KBM-7 (cell line): ENCODE results near the gene UBE2E1.
A peak's percentile ranks its signal among the peaks of the same experiment; 100 is the strongest.
"Not testable (repeated sequence)": the region's sequence is repeated elsewhere in the genome, so short reads cannot be mapped to it uniquely, and the experiment has no call there.

Source experiments
- DNase-seq: peaks from one replicate; pipeline ENCODE4 v3.0.0-alpha.2; 2015
- in situ Hi-C: fragments of 300-500 bp; cut with MboI; formaldehyde crosslinking; loops from 2 replicates; pipeline ENCODE4 v1.14.3; 2020; ENCODE audit warnings: low sequenced_read_pairs, low pct_unique_long_range_greater_than_20kb, mixed read lengths

The UBE2E1 gene

DNA sequence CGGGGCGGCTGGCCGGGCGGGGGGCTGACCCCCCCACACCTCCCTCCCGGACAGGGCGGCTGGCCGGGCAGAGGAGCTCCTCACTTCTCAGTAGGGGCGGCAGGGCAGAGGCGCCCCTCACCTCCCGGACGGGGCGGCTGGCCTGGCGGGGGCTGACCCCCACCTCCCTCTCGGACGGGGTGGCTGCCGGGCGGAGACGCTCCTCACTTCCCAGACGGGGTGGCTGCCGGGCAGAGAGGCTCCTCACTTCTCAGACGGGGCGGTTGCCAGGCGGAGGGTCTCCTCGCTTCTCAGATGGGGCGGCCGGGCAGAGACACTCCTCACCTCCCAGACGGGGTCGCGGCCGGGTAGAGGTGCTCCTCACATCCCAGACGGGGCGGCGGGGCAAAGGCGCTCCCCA lies 65.6 kb downstream of the UBE2E1 start:
- DNase-seq, in situ Hi-C loops: not testable (repeated sequence)

GRCh38 chr3:23872330-23872729 lies 66.6 kb downstream of the UBE2E1 start:
- DNase-seq, result no peak
- in situ Hi-C loops, result no loop called here

DNA sequence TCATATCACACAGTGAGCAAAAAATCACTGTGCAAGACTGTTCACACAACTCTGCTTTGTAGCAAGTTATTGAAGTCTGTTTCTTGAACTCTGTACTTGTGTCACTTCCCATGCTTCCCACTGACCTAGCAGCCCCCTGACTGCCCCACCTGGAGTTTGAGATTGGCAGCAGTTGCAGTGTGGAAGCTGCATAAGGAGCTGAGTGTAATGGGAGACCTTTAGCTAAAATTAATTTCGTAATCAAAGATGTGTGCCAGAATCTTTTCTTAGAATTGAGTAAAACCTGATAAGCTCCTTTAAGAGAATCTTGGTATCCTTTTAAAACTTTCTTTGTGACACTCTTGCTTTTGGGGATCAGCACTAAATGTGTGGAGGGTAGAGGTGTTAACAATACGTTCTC lies 68.2 kb downstream of the UBE2E1 start:
- DNase-seq, result no peak
- in situ Hi-C loops, result no loop called here

DNA sequence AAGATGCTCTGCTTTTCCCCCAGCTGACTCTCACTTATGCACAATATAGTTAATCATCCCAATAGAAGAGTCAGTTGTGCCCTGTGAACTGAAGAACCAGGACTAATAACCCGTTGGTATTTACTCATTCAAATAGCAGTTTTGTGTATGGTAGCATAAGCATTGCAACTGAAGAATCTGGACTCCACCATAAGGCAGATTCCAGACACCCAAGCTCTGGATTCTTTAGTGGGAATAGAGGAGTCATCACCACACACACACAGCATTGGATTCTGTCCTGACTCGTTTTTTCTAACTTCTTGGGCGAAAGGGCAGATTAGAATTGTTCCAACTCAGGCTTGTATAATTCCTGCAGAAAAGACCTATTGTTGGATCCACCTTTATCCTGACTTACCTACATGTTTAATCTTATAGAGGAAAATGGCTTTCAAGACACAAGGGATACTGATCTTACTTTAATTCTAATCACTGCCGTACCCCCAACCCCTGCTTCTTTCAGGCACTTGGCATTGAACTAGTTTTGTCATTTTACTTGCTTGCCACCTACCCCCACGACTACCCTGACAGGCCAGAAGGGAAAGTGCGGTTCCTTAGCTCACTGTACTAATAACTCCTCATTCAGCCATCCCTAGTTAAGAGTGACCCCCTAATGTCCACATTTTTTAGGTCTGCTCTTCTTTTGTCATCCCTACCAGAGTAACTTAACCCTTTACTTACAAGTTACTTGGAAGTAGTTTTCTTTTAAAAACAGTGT lies 68.8 kb downstream of the UBE2E1 start:
- DNase-seq, result no peak
- in situ Hi-C loops, result no loop called here

GRCh38 chr3:23875113-23875725 lies 69.5 kb downstream of the UBE2E1 start:
- no peak for DNase-seq
- in situ Hi-C loops, result no loop called here

DNA sequence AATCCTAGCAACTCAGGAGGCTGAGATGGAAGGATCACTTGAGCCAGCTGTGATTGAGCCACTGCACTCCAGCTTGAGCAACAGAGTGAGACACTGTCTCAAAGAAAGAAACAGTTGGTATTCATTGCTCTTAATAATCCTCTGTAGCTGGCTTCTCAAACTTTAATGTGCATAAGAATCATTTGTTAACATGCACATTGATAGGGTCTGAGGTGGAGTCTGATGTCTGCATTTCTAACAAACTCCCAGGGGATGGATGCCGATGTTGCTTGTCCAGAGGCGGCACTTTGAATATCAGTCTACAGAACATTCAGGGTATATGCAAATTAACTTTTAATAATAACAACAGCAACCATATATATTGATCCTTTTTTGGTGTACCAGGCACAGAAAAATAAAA lies 71.2 kb downstream of the UBE2E1 start:
- DNase-seq, result no peak
- in situ Hi-C loops, result no loop called here

DNA sequence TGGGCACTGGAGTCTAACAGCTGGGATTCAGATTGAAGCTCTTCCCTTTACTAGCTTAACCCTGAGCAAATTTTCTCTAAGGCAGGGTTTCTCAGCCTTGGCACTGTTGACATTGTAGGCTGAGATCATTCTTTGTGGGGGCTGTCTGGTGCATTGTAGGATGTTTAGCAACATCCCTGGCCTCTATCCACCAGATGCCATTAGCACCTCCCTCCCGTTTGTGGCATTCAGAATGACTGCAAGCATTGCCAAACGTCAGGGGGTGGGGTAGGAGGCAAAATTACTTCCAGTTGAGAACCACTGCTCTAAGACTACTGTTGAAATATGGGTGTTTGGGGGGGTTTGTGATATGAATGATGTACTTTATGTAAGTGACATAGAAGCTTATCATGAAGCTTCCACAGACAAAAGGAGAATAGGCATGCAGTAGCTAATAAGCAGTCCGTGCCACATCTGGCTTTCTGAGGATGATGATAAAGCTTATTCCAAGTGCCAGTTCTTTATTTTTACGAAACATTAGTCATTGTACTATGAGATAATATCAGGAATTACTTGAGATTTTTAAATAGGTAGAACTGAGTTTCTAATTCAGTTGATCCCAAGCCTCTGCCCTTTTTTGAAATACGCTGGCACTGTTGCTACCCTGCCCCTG lies 71.7 kb downstream of the UBE2E1 start:
- DNase-seq, result peak; percentile 42

GRCh38 chr3:23879485-23879884 lies 73.7 kb downstream of the UBE2E1 start:
- DNase-seq, result no peak
- in situ Hi-C loops, result no loop called here

More for the DNA sequence above, 71.7 kb downstream of the UBE2E1 start:
- in situ Hi-C loops, result no loop called here

DNA sequence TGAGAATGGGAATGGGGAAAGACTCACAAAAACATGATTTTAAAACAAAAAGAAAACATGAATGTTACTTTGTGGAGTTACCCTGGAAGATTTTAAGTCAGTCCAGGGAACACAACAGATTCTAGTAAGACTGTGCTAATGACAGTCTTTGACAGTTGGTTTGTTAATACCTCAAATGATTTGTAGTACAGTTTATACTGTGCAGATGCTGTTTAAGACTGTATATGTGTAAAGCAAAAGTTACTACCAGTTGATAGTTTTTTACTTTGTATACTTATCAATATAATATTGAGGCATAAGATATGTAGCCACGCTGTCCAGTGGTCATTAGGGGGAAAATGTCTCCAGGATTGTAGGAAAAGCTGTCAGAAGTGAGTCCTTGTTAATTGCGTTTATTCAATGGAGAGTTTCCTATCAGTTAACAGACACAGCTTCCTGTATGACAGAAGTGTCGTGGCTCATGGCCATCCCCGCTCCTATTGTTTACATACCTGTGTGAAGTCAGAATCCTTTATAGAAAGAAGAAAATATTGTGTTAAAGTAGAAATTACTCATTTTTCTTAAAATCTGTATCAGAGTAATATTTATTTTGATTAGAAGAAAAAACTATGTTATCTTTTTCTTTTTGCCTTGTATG lies 75.1 kb downstream of the UBE2E1 start:
- no peak for DNase-seq
- in situ Hi-C loops, result no loop called here

DNA sequence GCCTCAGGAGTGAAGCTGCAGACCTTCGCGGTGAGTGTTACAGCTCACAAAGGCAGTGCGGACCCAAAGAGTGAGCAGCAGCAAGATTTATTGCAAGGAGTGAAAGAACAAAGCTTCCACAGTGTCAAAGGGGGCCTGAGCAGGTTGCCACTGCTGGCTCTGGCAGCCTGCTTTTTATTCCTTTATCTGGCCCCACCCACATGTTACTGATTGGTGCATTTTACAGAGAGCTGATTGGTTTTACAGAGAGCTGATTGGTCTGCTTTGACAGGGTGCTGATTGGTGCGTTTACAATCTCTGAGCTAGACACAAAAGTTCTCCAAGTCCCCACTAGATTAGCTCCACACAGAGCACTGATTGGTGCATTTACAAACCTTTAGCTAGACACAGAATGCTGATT lies 76.2 kb downstream of the UBE2E1 start:
- in situ Hi-C loops, result not testable (repeated sequence)

GRCh38 chr3:23882487-23882918 lies 76.7 kb downstream of the UBE2E1 start:
- in situ Hi-C loops, result no loop called here

More for the DNA sequence above, 76.2 kb downstream of the UBE2E1 start:
- DNase-seq, result peak; percentile 62

GRCh38 chr3:23884481-23884880 lies 78.7 kb downstream of the UBE2E1 start:
- in situ Hi-C loops, result no loop called here
- peak; percentile 45 for DNase-seq

More at GRCh38 chr3:23882487-23882918, 76.7 kb downstream of the UBE2E1 start:
- no peak for DNase-seq

GRCh38 chr3:23885210-23885609 lies 79.5 kb downstream of the UBE2E1 start:
- no peak for DNase-seq
- in situ Hi-C loops, result no loop called here

GRCh38 chr3:23886311-23886710 lies 80.6 kb downstream of the UBE2E1 start:
- DNase-seq, result no peak
- in situ Hi-C loops, result no loop called here

DNA sequence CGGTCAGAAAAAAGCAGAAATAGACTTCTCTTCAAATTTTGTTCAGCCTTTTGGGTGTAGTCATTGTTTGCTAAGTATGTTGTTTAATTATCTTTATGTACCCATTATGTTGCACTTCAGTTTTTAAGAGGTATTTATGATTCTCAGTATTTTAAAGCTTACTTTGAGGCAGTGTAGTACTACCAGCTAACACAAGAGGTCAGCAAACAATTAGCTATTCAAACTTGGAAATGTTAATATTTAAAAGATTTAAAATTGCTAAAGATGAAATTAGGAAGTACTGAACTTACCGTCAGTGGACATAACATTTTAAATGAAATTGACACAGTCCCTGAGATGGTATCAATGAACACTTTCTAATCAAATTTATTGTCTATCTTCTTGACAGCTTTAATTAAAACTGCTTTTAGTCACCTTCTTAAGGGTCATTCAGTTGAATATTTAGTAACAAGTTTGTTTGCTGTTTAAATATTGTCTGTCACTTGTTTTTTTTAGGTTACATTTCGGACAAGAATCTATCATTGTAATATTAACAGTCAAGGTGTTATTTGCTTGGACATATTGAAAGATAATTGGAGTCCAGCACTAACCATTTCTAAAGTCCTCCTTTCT lies 83.0 kb downstream of the UBE2E1 start:
- peak; percentile 41 for DNase-seq
- in situ Hi-C loops, result no loop called here

DNA sequence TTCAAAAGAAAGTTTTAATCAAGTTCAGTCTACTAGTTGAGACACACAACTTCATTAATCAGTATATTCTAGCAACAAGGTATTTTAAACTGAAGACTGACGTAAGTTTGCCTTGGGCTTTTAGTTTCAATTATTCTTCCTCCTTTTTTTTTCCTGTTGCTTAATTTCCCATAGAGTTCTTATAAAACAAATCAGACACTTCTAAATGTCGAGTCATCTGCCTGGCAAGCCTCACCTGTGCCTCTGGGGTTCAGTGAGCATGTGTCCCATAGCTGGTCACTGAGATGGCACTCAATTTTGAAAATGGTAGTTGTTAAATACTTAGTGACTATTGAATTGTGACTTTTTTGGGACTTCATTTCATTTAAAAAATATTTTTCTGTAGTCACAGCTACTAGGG lies 83.6 kb downstream of the UBE2E1 start:
- in situ Hi-C loops, result no loop called here
- DNase-seq, result no peak

DNA sequence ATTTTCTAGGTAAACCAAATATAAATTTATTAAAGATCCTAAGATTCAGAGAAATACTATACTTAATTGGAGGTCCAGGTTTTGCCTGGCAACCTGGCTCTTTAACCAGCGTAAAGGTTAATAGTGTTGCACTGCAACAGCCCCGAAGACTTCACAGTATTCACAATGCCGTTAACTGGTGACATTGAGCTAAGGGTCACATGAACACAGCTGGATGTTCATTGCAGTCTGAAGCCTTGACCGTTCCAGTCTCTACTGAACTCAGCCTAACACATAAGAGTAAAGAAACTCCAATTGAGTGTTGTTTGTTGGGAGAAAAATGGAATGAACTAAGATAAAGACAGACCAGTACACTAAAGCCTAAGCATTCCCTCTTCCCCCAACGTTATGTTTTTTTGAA lies 84.2 kb downstream of the UBE2E1 start:
- DNase-seq, result no peak
- in situ Hi-C loops, result no loop called here

DNA sequence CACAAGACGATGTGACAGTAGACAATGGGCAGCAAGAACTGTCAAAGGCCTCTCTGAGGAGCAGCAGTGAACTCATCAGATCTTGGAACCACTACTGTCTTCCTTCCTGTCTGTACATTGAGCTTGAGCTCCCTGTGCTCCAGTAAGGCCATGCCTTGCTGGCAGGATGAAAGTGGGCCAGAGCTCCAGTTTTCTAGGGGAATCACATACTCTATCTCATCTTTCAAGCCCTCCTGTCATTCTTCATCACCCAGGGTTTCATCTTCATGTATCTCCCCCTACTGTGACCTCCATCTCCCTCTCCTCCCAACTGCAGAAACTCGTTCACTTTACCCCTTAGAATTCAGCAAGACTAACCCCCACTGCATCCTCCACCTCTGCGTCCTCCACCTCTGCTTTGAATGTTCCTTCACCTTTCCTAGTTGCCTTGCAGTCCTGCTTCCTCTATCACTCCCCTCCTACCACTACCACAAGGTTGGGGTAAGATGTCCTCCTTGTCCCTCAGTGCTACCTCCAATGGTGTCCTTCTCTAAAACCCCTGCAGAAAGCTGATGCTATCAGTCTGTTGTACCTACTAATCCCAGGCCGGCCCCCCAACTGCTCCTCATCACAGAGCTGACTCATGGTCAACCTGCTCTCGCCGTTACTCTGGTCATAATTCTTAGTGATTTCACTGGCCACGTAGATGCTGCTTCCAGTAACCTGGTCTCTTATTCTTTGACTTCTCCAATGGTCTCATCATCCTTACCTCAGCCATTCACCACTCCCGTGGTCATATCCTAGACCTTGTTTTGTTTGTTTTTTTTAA lies 88.7 kb downstream of the UBE2E1 start:
- in situ Hi-C loops, result no loop called here
- no peak for DNase-seq

DNA sequence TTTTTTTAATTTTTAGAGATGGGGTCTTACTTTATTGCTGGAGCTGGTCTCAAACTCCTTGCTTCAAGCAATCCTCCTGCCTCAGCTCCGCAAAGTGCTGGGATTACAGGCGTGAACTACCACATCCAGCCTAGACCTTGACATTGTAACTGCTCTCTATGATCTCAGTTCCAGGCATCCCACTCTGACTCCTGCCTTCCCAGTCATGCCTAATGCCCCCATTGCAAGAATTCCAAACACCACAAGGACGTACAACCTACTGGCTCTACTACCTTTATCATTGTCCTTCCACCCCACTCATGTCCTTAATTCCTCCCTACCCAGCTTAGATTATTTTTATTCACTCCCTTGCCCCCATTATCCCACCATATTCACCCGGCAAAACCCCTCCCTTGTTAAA lies 89.4 kb downstream of the UBE2E1 start:
- DNase-seq, result no peak
- in situ Hi-C loops, result no loop called here
